ENCODE data around the gene SGK1.

The SGK1 gene

GRCh38 chr6:134173366-134173725, 144.6 kb downstream of the SGK1 start:
- TF ChIP-seq GATA3 (IDR thresholded peaks at IDR 0.05; ENCODE audit: low read depth, low read length): no peak
- no peak for TF ChIP-seq GATA2 (IDR thresholded peaks at IDR 0.05; ENCODE audit: low read depth, low read length)

- TF ChIP-seq GATA3 (IDR thresholded peaks at IDR 0.05; ENCODE audit: low read depth, low read length) (no peak), GATA2 (IDR thresholded peaks at IDR 0.05; ENCODE audit: low read depth, low read length) (no peak)
Observed at GRCh38 chr6:134172706-134173365, 145.1 kb downstream of the SGK1 start.

GRCh38 chr6:134172020-134172705, 145.7 kb downstream of the SGK1 start:
- TF ChIP-seq GATA2 (IDR thresholded peaks at IDR 0.05; ENCODE audit: low read depth, low read length) (no peak), GATA3 (IDR thresholded peaks at IDR 0.05; ENCODE audit: low read depth, low read length) (no peak)

- TF ChIP-seq GATA2 (IDR thresholded peaks at IDR 0.05; ENCODE audit: low read depth, low read length) (no peak), GATA3 (IDR thresholded peaks at IDR 0.05; ENCODE audit: low read depth, low read length) (no peak)
Observed at GRCh38 chr6:134171517-134171916, 146.4 kb downstream of the SGK1 start.

GRCh38 chr6:134170844-134171243, 147.1 kb downstream of the SGK1 start:
- TF ChIP-seq GATA2 (IDR thresholded peaks at IDR 0.05; ENCODE audit: low read depth, low read length) (no peak), GATA3 (IDR thresholded peaks at IDR 0.05; ENCODE audit: low read depth, low read length) (no peak)

- TF ChIP-seq GATA2 (IDR thresholded peaks at IDR 0.05; ENCODE audit: low read depth, low read length): no peak
- no peak for TF ChIP-seq GATA3 (IDR thresholded peaks at IDR 0.05; ENCODE audit: low read depth, low read length)
Observed at GRCh38 chr6:134169871-134170486, 147.9 kb downstream of the SGK1 start.

- TF ChIP-seq GATA2 (IDR thresholded peaks at IDR 0.05; ENCODE audit: low read depth, low read length): no peak
- no peak for TF ChIP-seq GATA3 (IDR thresholded peaks at IDR 0.05; ENCODE audit: low read depth, low read length)
Observed at GRCh38 chr6:134168590-134169208, 149.2 kb downstream of the SGK1 start.

GRCh38 chr6:134166511-134167261, 151.2 kb downstream of the SGK1 start:
- TF ChIP-seq GATA3 (IDR thresholded peaks at IDR 0.05; ENCODE audit: low read depth, low read length) (no peak), GATA2 (IDR thresholded peaks at IDR 0.05; ENCODE audit: low read depth, low read length) (no peak)

GRCh38 chr6:134165561-134166201, 152.2 kb downstream of the SGK1 start:
- TF ChIP-seq GATA3 (IDR thresholded peaks at IDR 0.05; ENCODE audit: low read depth, low read length) (no peak), GATA2 (IDR thresholded peaks at IDR 0.05; ENCODE audit: low read depth, low read length) (no peak)

- no peak for TF ChIP-seq GATA2 (IDR thresholded peaks at IDR 0.05; ENCODE audit: low read depth, low read length)
- TF ChIP-seq GATA3 (IDR thresholded peaks at IDR 0.05; ENCODE audit: low read depth, low read length): no peak
Observed at GRCh38 chr6:134164300-134164699, 153.6 kb downstream of the SGK1 start.

GRCh38 chr6:134162932-134163331, 155.0 kb downstream of the SGK1 start:
- TF ChIP-seq GATA2 (IDR thresholded peaks at IDR 0.05; ENCODE audit: low read depth, low read length) (no peak), GATA3 (IDR thresholded peaks at IDR 0.05; ENCODE audit: low read depth, low read length) (no peak)

- no peak for TF ChIP-seq GATA2 (IDR thresholded peaks at IDR 0.05; ENCODE audit: low read depth, low read length)
- TF ChIP-seq GATA3 (IDR thresholded peaks at IDR 0.05; ENCODE audit: low read depth, low read length): no peak
Observed at GRCh38 chr6:134161041-134161440, 156.9 kb downstream of the SGK1 start.

GRCh38 chr6:134152767-134153485, 165.0 kb downstream of the SGK1 start:
- TF ChIP-seq GATA2 (IDR thresholded peaks at IDR 0.05; ENCODE audit: low read depth, low read length) (no peak), GATA3 (IDR thresholded peaks at IDR 0.05; ENCODE audit: low read depth, low read length) (no peak)

Data from SH-SY5Y (cell line).